Measurements from ENCODE around the gene CCNF. TPM values are rescaled to one million over a fixed set of nuclear protein-coding genes. Genes with fewer than 3 reads are reported as not detected.

Gene CCNF
- total RNA-seq, 4 donors from 2014 or later = 1.3 to 2.9 (median 2.5) TPM

DNA sequence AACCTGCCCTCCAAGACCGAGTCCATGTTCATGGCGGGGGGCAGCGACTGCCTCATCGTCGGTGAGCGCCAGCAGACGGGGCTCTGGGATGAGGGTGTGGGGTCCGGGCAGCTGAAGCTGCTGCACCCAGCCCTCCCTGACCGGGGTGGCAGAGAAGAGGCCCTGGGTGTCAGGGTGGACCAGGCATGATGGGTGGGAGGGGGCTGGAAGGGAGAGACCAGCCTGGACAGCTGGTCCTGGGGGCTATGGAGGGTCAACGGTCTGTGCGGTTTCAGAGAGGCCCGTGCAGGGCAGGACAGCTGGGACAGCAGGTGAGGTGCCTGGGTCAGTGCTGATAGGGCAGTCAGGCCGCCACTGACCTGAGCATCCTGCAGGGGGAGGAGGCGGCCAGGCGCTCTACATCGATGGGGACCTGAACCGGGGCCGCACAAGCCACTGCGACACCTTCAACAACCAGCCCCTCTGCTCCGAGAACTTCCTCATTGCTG is 71.2 kb downstream of the CCNF start:
- DNase-seq (ENCODE audit: low spot score) (no peak), ATAC-seq (ENCODE audit: low FRiP score) (no peak)
- TF ChIP-seq, protein P1, sequence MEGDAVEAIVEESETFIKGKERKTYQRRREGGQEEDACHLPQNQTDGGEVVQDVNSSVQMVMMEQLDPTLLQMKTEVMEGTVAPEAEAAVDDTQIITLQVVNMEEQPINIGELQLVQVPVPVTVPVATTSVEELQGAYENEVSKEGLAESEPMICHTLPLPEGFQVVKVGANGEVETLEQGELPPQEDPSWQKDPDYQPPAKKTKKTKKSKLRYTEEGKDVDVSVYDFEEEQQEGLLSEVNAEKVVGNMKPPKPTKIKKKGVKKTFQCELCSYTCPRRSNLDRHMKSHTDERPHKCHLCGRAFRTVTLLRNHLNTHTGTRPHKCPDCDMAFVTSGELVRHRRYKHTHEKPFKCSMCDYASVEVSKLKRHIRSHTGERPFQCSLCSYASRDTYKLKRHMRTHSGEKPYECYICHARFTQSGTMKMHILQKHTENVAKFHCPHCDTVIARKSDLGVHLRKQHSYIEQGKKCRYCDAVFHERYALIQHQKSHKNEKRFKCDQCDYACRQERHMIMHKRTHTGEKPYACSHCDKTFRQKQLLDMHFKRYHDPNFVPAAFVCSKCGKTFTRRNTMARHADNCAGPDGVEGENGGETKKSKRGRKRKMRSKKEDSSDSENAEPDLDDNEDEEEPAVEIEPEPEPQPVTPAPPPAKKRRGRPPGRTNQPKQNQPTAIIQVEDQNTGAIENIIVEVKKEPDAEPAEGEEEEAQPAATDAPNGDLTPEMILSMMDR (IDR thresholded peaks at IDR 0.05) = no peak

- peak; percentile 86 for ATAC-seq (ENCODE audit: low FRiP score)
- TF ChIP-seq, protein P1 (IDR thresholded peaks at IDR 0.05) = peak in 2 of 3 donors; percentile 92 to 96
- peak; percentile 77 for DNase-seq (ENCODE audit: low spot score)
Measured at GRCh38 chr16:2500918-2501750, 71.9 kb downstream of the CCNF start.

DNA sequence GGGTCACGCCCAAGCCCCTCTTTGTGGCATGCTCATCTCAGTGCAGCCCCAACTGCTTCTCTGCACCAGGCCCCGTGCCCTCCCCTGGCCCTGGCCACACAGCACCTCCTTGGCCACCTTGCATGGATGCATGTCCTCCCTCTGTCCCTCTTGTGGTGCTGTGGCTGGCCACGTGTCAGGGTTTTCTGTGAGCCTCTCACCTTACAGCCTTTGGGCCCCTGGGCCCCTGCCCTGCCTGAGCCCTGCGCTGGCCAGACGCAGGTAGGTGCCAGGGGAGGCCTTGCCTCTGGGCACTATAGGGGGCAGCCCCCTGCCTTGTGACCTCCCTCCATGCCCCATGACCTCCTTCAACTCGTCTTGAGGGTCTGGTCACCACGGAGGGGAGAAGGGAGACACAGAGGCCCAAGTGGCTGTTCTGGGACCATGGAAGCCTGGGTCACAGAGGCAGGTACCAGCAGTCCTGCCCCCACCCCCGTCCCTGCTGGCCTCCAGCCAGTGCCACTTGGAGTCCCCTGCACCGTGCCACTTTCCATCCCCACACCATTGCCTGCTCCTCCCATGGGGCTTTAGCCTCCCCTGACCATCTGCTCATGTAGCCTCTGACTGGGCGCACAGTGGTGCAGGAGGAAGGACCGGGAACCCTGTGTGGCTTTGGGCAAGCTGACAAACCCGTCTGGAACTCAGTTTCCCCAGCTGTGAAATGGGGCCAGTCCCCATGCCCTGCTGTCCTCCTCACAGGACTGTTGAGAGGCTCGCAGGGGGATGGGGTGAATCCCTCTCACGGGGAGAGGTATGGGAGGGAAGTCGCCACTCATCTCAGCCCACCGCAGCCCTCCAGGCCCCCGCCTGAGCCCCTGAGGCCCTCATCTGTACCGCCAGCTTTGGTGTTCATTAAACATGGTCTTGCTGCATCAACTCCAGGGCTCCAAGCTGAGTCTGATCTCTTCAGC is 73.0 kb downstream of the CCNF start:
- TF ChIP-seq, protein P1 (IDR thresholded peaks at IDR 0.05) = no peak
- DNase-seq (ENCODE audit: low spot score) = no peak
- ATAC-seq (ENCODE audit: low FRiP score) = peak; percentile 0

- DNase-seq (ENCODE audit: low spot score) (no peak), ATAC-seq (ENCODE audit: low FRiP score) (no peak)
- TF ChIP-seq, protein P1 (IDR thresholded peaks at IDR 0.05) = no peak
Measured at GRCh38 chr16:2505695-2506094, 76.4 kb downstream of the CCNF start.

DNA sequence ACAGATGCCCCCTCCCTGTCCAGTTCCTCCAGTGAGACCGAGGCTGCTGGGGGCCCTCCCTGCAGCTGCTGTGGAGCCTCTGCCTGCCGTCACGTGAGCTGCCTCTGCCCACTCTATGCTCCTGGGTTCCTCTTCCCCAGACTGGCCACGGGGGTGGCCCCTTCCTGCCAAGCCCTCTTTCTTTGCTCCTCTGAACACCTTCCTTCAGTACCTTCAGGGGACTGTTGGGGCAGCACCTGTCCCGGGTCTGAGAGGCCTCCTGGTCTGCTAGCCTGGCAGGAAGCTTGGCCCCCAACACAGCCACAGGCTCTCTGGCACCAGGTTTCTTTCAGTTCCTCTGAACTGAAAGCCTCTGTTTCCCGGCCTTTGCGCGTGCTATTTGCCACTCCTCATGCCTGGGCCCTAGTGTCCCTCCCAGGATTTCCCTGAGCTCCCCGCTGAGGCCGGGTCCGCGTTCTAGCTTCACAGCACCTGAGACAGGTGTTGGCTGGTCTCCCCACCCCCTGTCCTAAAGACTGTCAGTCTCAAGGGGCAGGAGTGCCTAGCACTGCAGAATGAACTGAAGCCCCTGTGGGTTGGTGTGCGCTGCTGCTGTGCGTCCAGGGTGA is 77.9 kb downstream of the CCNF start:
- DNase-seq (ENCODE audit: low spot score) (no peak), ATAC-seq (ENCODE audit: low FRiP score) (no peak)
- TF ChIP-seq, protein P1 (IDR thresholded peaks at IDR 0.05) = no peak

DNA sequence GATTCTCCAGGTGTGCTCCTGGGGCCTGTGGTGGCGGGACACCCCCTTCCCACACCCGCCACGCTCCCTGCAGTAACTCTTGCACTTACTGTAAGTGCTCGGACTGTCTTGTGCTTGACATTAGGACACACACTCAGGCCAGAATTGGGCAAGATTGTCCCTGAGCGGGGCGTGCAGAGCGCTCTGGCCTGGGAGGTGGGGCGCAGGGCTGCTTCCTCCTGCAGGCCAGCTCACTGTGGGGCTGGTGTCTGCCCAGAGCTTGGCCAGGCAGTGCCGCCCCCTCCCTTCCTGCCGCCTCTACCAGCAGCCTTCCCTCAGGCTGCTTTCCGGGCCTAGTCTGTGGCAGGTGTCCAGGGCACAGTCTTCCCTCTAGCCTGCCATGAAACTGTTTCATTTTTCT is 78.4 kb downstream of the CCNF start:
- DNase-seq (ENCODE audit: low spot score) (no peak), ATAC-seq (ENCODE audit: low FRiP score) (no peak)
- TF ChIP-seq, protein P1 (IDR thresholded peaks at IDR 0.05) = no peak

Small RNA genes lying within 50 kb of the gene (small RNA-seq; reads per million reads assigned to genes)
- not detected for gene MIR6768

Other genes starting within 250 kb of the CCNF start
- under 1 TPM; 0.12 to 0.19 (median 0.14) TPM for gene CASKIN1, start 232.8 kb upstream of the CCNF start, total RNA-seq
- gene MLST8, start 224.0 kb upstream of the CCNF start, total RNA-seq = 10 to 100 TPM; 29.8 to 44.6 (median 34.6) TPM
- 10 to 100 TPM in 1 of 4 donors, 1 to 10 TPM in 3; 1.5 to 10.1 (median 4.3) TPM for gene BRICD5, start 218.6 kb upstream of the CCNF start, total RNA-seq
- 10 to 100 TPM in 1 of 4 donors, 1 to 10 TPM in 3; 8.1 to 10.4 (median 9.6) TPM for gene PGP, start 214.6 kb upstream of the CCNF start, total RNA-seq
- gene E4F1, start 205.9 kb upstream of the CCNF start, total RNA-seq = 10 to 100 TPM; 18.3 to 39.6 (median 25.7) TPM
- gene DNASE1L2, start 193.0 kb upstream of the CCNF start, total RNA-seq = under 1 TPM in 3 of 4 donors, not detected in 1; 0.63 to 0.93 (median 0.84) TPM
- 10 to 100 TPM; 26.2 to 66.5 (median 38.4) TPM for gene ECI1, start 177.9 kb upstream of the CCNF start, total RNA-seq
- 100 to 1,000 TPM in 1 of 4 donors, 10 to 100 TPM in 3; 84.9 to 171 (median 92.2) TPM for gene RNPS1, start 161.3 kb upstream of the CCNF start, total RNA-seq
- 10 to 100 TPM in 1 of 4 donors, 1 to 10 TPM in 3; 6.6 to 19.0 (median 8.0) TPM for gene ABCA3, start 88.7 kb upstream of the CCNF start, total RNA-seq
- gene TEDC2, start 30.7 kb downstream of the CCNF start, total RNA-seq = 1 to 10 TPM in 1 of 4 donors, under 1 TPM in 1, not detected in 2; 0.50 to 1.1 TPM
- gene NTN3, start 41.9 kb downstream of the CCNF start, total RNA-seq = under 1 TPM in 2 of 4 donors, not detected in 2; 0.28 to 0.44 TPM
- 10 to 100 TPM; 10.4 to 19.4 (median 13.0) TPM for gene TBC1D24, start 45.7 kb downstream of the CCNF start, total RNA-seq
- gene ATP6V0C, start 84.5 kb downstream of the CCNF start, total RNA-seq = 100 to 1,000 TPM in 1 of 4 donors, 10 to 100 TPM in 3; 43.5 to 113 (median 67.9) TPM
- 10 to 100 TPM; 26.7 to 35.9 (median 30.7) TPM for gene AMDHD2, start 90.9 kb downstream of the CCNF start, total RNA-seq
- gene CEMP1, start 102.0 kb downstream of the CCNF start, total RNA-seq = not detected
- 10 to 100 TPM; 22.2 to 34.5 (median 25.6) TPM for gene PDPK1, start 108.6 kb downstream of the CCNF start, total RNA-seq